Uterus (tissue), 2 donors: ENCODE measurements around the gene KMT2C.

Source experiments
- CTCF ChIP-seq, 4 experiments: fragments of 200-600 bp in 2 of 4; fragments of 450-650 bp in 2 of 4; sonication (generic) in 2 of 4; IDR thresholded peaks; one replicate each; pipeline ENCODE4 v1.5.1; 2016 to 2019; ENCODE audit warnings: antibody characterized with exemption in 4 of 4, mild to moderate bottlenecking in 2 of 4, moderate library complexity in 1 of 4
- POLR2A ChIP-seq, 2 donors: fragments of 450-650 bp; IDR thresholded peaks; one replicate each; pipeline ENCODE4 v1.6.1; 2016; ENCODE audit warnings: antibody characterized with exemption in 2 of 2, mild to moderate bottlenecking in 1 of 2, moderate library complexity in 1 of 2

GRCh38 chr7:152085131-152085530 lies 350.7 kb downstream of the KMT2C start:
- TF ChIP-seq POLR2A (IDR thresholded peaks at IDR 0.05): no peak
- TF ChIP-seq CTCF (IDR thresholded peaks at IDR 0.05): no peak
